LNCaP clone FGC (cell line): Measurements from ENCODE around the gene KLF11.
"Not testable (repeated sequence)": the region's sequence is repeated elsewhere in the genome, so short reads cannot be mapped to it uniquely, and the experiment has no call there.

Source experiments
- DNase-seq: peaks from one replicate; pipeline ENCODE4 v3.0.0-alpha.2; 2011; ENCODE audit warnings: low read depth
- H3K4me3 ChIP-seq: 2 replicates; pipeline ENCODE4 v1.5.1; 2011; ENCODE audit warnings: mild to moderate bottlenecking, low read depth, low read length, control low read depth
- TF ChIP-seq, protein P1 (sequence below): IDR thresholded peaks from 2 replicates; pipeline ENCODE4 v1.5.1; 2012; ENCODE audit warnings: mild to moderate bottlenecking; ENCODE audit not compliant: control insufficient read depth, insufficient read depth; ENCODE audit errors: extremely low read depth

Gene KLF11

GRCh38 chr2:10009271-10009810, 34.0 kb upstream of the KLF11 start:
- TF ChIP-seq, protein P1, sequence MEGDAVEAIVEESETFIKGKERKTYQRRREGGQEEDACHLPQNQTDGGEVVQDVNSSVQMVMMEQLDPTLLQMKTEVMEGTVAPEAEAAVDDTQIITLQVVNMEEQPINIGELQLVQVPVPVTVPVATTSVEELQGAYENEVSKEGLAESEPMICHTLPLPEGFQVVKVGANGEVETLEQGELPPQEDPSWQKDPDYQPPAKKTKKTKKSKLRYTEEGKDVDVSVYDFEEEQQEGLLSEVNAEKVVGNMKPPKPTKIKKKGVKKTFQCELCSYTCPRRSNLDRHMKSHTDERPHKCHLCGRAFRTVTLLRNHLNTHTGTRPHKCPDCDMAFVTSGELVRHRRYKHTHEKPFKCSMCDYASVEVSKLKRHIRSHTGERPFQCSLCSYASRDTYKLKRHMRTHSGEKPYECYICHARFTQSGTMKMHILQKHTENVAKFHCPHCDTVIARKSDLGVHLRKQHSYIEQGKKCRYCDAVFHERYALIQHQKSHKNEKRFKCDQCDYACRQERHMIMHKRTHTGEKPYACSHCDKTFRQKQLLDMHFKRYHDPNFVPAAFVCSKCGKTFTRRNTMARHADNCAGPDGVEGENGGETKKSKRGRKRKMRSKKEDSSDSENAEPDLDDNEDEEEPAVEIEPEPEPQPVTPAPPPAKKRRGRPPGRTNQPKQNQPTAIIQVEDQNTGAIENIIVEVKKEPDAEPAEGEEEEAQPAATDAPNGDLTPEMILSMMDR = no peak
- H3K4me3 ChIP-seq = no peak overlapping the region
- DNase-seq = no peak

- peak; percentile 59 for DNase-seq
- H3K4me3 ChIP-seq = no peak overlapping the region
- TF ChIP-seq, protein P1 = no peak
Observed at GRCh38 chr2:10009811-10010781, 33.3 kb upstream of the KLF11 start.

DNA sequence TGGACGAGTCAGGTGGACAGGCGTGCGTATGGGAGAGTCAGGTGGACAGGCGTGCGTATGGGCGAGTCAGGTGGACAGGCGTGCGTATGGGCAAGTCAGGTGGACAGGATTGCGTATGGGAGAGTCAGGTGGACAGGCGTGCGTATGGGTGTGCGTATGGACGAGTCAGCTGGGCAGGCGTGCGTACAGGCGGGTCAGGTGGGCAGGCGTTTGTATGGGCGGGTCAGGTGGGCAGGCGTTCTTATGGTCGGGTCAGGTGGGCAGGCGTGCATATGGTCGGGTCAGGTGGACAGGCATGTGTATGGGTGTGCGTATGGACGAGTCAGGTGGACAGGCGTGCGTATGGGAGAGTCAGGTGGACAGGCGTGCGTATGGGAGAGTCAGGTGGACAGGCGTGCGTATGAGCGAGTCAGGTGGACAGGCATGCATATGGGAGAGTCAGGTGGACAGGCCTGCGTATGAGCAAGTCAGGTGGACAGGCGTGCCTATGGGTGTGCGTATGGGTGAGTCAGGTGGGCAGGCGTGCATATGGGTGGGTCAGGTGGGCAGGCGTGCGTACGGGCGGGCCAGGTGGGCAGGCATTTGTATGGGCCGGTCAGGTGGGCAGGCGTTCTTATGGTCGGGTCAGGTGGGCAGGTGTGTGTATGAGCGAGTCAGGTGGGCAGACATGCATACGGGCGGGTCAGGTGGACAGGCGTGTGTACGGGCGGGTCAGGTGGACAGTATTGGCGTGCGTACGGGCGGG, 32.3 kb upstream of the KLF11 start:
- DNase-seq, H3K4me3 ChIP-seq: not testable (repeated sequence)

GRCh38 chr2:10011606-10012325, 31.6 kb upstream of the KLF11 start:
- not testable (repeated sequence) for DNase-seq, H3K4me3 ChIP-seq

- not testable (repeated sequence) for H3K4me3 ChIP-seq, DNase-seq
Observed at GRCh38 chr2:10012366-10012962, 30.9 kb upstream of the KLF11 start.

GRCh38 chr2:10012963-10013461, 30.3 kb upstream of the KLF11 start:
- TF ChIP-seq, protein P1 = no peak

GRCh38 chr2:10013651-10014417, 29.5 kb upstream of the KLF11 start:
- H3K4me3 ChIP-seq, DNase-seq: not testable (repeated sequence)

More at GRCh38 chr2:10012963-10013461, 30.3 kb upstream of the KLF11 start:
- no peak overlapping the region for H3K4me3 ChIP-seq
- no peak for DNase-seq
